Measurements from ENCODE around the gene CARMIL3.
A peak's percentile ranks its signal among the peaks of the same experiment; 100 is the strongest.

CARMIL3 gene

GRCh38 chr14:24110523-24110922 lies 58.7 kb downstream of the CARMIL3 start:
- Histone ChIP-seq H3K27me3 (replicated peaks; ENCODE audit: control insufficient read depth, insufficient read depth, low read length) (no peaks in the 10 kb centered on the region), H3K36me3 (ENCODE audit: control insufficient read depth, insufficient read depth, low read length) (no peaks in the 10 kb centered on the region), H3K4me3 (replicated peaks; ENCODE audit: low read depth, low read length) (no peak overlapping the region)
- no peak for DNase-seq (ENCODE audit: extremely low read depth, insufficient read length)
- no peak for TF ChIP-seq CTCF (IDR thresholded peaks at IDR 0.05; ENCODE audit: insufficient read depth, low read length, poor library complexity, severe bottlenecking)

GRCh38 chr14:24113379-24113800 lies 61.6 kb downstream of the CARMIL3 start:
- TF ChIP-seq CTCF (IDR thresholded peaks at IDR 0.05; ENCODE audit: insufficient read depth, low read length, poor library complexity, severe bottlenecking), result no peak
- Histone ChIP-seq H3K27me3 (replicated peaks; ENCODE audit: control insufficient read depth, insufficient read depth, low read length) (no peaks in the 10 kb centered on the region), H3K4me3 (replicated peaks; ENCODE audit: low read depth, low read length) (peak overlapping the region; percentile 72), H3K36me3 (ENCODE audit: control insufficient read depth, insufficient read depth, low read length) (peaks cover 13% of the 10 kb centered on the region)
- DNase-seq (ENCODE audit: extremely low read depth, insufficient read length), result no peak

GRCh38 chr14:24113801-24114531 lies 62.2 kb downstream of the CARMIL3 start:
- TF ChIP-seq CTCF (IDR thresholded peaks at IDR 0.05; ENCODE audit: insufficient read depth, low read length, poor library complexity, severe bottlenecking), result no peak
- peak; percentile 91 for DNase-seq (ENCODE audit: extremely low read depth, insufficient read length)
- H3K4me3 ChIP-seq (replicated peaks; ENCODE audit: low read depth, low read length), result peak overlapping the region; percentile 72
- no peaks in the 10 kb centered on the region for H3K27me3 ChIP-seq (replicated peaks; ENCODE audit: control insufficient read depth, insufficient read depth, low read length)
- peaks cover 18% of the 10 kb centered on the region for H3K36me3 ChIP-seq (ENCODE audit: control insufficient read depth, insufficient read depth, low read length)

- peak within 1 kb of the TSS; percentile 72 for H3K4me3 ChIP-seq (replicated peaks; ENCODE audit: low read depth, low read length)
- peak; percentile 99 for DNase-seq (ENCODE audit: extremely low read depth, insufficient read length)
- no peak for TF ChIP-seq CTCF (IDR thresholded peaks at IDR 0.05; ENCODE audit: insufficient read depth, low read length, poor library complexity, severe bottlenecking)
- peaks cover 25% of the 10 kb centered on the region for H3K36me3 ChIP-seq (ENCODE audit: control insufficient read depth, insufficient read depth, low read length)
- H3K27me3 ChIP-seq (replicated peaks; ENCODE audit: control insufficient read depth, insufficient read depth, low read length), result no peaks in the 10 kb centered on the region
Measured at GRCh38 chr14:24114532-24115421, 63.0 kb downstream of the CARMIL3 start, which contains the start of the genes DCAF11 and NRL. Gene DCAF11 (plus strand): TSS chr14:24114777. CDS start chr14:24115595, 818 bp downstream. Gene NRL (minus strand): TSS chr14:24114949. CDS start chr14:24082848, 32,101 bp downstream.

- H3K36me3 ChIP-seq (ENCODE audit: control insufficient read depth, insufficient read depth, low read length), result peaks cover 28% of the 10 kb centered on the region
Measured at GRCh38 chr14:24115422-24116127, 63.8 kb downstream of the CARMIL3 start.

More at GRCh38 chr14:24115422-24116127, 63.8 kb downstream of the CARMIL3 start:
- no peaks in the 10 kb centered on the region for H3K27me3 ChIP-seq (replicated peaks; ENCODE audit: control insufficient read depth, insufficient read depth, low read length)
- no peak for DNase-seq (ENCODE audit: extremely low read depth, insufficient read length)
- no peak for TF ChIP-seq CTCF (IDR thresholded peaks at IDR 0.05; ENCODE audit: insufficient read depth, low read length, poor library complexity, severe bottlenecking)
- H3K4me3 ChIP-seq (replicated peaks; ENCODE audit: low read depth, low read length), result peak overlapping the region; percentile 72

Measured in GM06990 (cell line).